ENCODE measurements around the gene XCR1.

The XCR1 gene

GRCh38 chr3:45980819-45981218, 46.5 kb downstream of the XCR1 start:
- POLR2A ChIA-PET: no interaction called here
- Histone ChIP-seq H3K27ac (ENCODE audit: extremely low read depth, low read depth, low read length) (no peak overlapping the region), H3K4me3 (ENCODE audit: low read depth, low read length) (no peak overlapping the region), H3K4me1 (ENCODE audit: control insufficient read depth, insufficient read depth, low read length) (no peaks in the 10 kb centered on the region), H3K36me3 (ENCODE audit: control insufficient read depth in 2 of 2, insufficient read depth in 1 of 2, low read length in 2 of 2) (peaks cover 5 to 93% of the 10 kb centered on the region in 2 experiments; a peak in 1 of 3 replicates), H3K9me3 (ENCODE audit: control insufficient read depth, insufficient read depth, low read depth, low read length) (no peaks in the 10 kb centered on the region)
- TF ChIP-seq ZNF514 (tag by site-specific recombination; IDR thresholded peaks at IDR 0.05) (no peak), AEBP2 (tag by site-specific recombination; IDR thresholded peaks at IDR 0.05; ENCODE audit: borderline replicate concordance) (no peak), KLF9 (tag by site-specific recombination; IDR thresholded peaks at IDR 0.05; ENCODE audit: low read depth) (no peak), ZNF558 (tag by site-specific recombination; IDR thresholded peaks at IDR 0.05) (no peak), REPIN1 (tag by site-specific recombination; IDR thresholded peaks at IDR 0.05; ENCODE audit: low read depth) (no peak), ZNF132 (tag by site-specific recombination; IDR thresholded peaks at IDR 0.05; ENCODE audit: borderline replicate concordance) (no peak), ZSCAN30 (tag by site-specific recombination; IDR thresholded peaks at IDR 0.05) (no peak), ZNF768 (tag by site-specific recombination; IDR thresholded peaks at IDR 0.05) (no peak), KLF7 (tag by site-specific recombination; IDR thresholded peaks at IDR 0.05; ENCODE audit: borderline replicate concordance) (no peak), ZNF274 (IDR thresholded peaks at IDR 0.05; ENCODE audit: low read length) (no peak), ZNF274 (tag by site-specific recombination; IDR thresholded peaks at IDR 0.05; ENCODE audit: borderline replicate concordance) (no peak), ZNF629 (tag by site-specific recombination; IDR thresholded peaks at IDR 0.05) (no peak), TCF7L2 (IDR thresholded peaks at IDR 0.05; ENCODE audit: borderline replicate concordance, low read depth, low read length) (no peak), ZNF324 (tag by site-specific recombination; IDR thresholded peaks at IDR 0.05) (no peak), CTCF (tag by site-specific recombination; IDR thresholded peaks at IDR 0.05) (no peak)
- TF ChIP-seq, protein P1, sequence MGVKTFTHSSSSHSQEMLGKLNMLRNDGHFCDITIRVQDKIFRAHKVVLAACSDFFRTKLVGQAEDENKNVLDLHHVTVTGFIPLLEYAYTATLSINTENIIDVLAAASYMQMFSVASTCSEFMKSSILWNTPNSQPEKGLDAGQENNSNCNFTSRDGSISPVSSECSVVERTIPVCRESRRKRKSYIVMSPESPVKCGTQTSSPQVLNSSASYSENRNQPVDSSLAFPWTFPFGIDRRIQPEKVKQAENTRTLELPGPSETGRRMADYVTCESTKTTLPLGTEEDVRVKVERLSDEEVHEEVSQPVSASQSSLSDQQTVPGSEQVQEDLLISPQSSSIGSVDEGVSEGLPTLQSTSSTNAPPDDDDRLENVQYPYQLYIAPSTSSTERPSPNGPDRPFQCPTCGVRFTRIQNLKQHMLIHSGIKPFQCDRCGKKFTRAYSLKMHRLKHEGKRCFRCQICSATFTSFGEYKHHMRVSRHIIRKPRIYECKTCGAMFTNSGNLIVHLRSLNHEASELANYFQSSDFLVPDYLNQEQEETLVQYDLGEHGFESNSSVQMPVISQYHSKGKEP (tag by site-specific recombination; IDR thresholded peaks at IDR 0.05): no peak
- CTCF ChIA-PET: no interaction called here

GRCh38 chr3:45980229-45980813, 47.0 kb downstream of the XCR1 start:
- Histone ChIP-seq H3K27ac (ENCODE audit: extremely low read depth, low read depth, low read length) (no peak overlapping the region), H3K4me1 (ENCODE audit: control insufficient read depth, insufficient read depth, low read length) (no peaks in the 10 kb centered on the region), H3K9me3 (ENCODE audit: control insufficient read depth, insufficient read depth, low read depth, low read length) (no peaks in the 10 kb centered on the region), H3K4me3 (ENCODE audit: low read depth, low read length) (no peak overlapping the region), H3K36me3 (ENCODE audit: control insufficient read depth in 2 of 2, insufficient read depth in 1 of 2, low read length in 2 of 2) (peaks cover 5 to 94% of the 10 kb centered on the region in 2 experiments; a peak in 1 of 3 replicates)
- ChIA-PET POLR2A (no interaction called here), CTCF (no interaction called here)
- TF ChIP-seq ZNF48 (tag by site-specific recombination; IDR thresholded peaks at IDR 0.05) (no peak), ZNF335 (tag by site-specific recombination; conservative IDR thresholded peaks at IDR 0.05) (no peak), MYNN (tag by site-specific recombination; IDR thresholded peaks at IDR 0.05; ENCODE audit: borderline replicate concordance) (no peak), ZNF785 (tag by site-specific recombination; IDR thresholded peaks at IDR 0.05) (no peak), ZNF585B (tag by site-specific recombination; IDR thresholded peaks at IDR 0.05) (no peak), REPIN1 (tag by site-specific recombination; IDR thresholded peaks at IDR 0.05; ENCODE audit: low read depth) (no peak), ZSCAN16 (tag by site-specific recombination; IDR thresholded peaks at IDR 0.05) (no peak)

Measured in HEK293 (cell line).